ENCODE data around the gene TUBB.
"Not testable (repeated sequence)": the region's sequence is repeated elsewhere in the genome, so short reads cannot be mapped to it uniquely, and the experiment has no call there.

The TUBB gene

DNA sequence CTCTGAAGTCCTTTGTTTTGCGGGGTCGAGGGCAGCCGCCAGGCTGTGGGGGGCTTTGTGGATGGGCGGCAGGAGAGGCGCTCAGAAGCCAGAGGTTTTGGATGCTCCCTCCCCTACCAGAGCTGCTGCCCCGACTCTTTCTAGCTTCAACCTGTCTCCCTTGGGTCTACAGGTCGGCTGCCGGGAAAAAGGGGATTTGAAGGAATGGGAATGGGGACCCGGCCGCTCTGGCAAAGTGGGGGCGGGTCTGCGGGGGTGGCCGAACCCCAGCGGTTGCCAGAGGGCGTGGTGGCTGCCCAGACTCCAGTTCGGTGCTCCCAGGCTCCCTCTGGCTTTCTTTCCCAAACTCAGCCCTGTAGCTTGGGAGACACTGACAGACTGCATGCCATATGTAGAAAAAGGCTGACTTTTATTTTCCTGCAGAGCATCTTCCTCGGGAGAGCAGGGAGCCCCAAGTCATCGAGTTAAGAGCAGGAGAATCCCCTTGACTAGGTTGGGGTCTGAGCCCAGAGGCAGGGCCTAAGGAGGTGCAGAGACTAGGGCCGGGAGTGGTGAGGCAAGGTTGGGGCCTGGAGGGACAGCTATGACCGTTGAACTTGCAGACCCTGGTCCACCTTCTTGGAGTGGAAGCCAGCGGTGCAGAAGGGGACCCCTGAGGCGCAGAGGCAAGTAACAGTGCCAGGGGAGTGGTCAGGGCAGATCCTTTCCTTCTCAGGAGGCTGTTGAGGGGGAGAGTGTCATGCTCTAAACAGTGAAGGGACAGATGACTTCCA is 32.3 kb upstream of the TUBB start:
- no peak for DNase-seq (ENCODE audit: low read depth)

DNA sequence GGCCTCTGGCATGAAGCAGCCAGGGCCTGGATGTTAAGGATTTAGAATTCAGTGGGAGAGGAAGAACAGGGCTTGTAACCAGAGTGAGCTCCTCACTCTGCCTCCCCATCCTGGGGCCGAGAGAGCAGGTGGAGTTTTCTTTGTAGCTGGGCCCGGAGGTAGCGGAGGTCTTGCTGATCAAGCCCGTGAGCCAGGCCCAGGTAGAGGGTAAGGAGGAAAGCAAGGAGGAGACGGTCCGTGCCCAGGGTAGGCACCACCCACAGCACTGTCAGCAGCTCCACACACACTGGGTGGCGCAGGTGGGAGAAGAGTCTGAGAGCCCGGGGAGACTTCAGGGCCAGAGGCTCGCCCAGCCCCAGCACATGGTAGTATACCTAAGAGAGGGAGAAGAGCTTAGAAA is 31.6 kb upstream of the TUBB start:
- DNase-seq (ENCODE audit: low read depth), result no peak

DNA sequence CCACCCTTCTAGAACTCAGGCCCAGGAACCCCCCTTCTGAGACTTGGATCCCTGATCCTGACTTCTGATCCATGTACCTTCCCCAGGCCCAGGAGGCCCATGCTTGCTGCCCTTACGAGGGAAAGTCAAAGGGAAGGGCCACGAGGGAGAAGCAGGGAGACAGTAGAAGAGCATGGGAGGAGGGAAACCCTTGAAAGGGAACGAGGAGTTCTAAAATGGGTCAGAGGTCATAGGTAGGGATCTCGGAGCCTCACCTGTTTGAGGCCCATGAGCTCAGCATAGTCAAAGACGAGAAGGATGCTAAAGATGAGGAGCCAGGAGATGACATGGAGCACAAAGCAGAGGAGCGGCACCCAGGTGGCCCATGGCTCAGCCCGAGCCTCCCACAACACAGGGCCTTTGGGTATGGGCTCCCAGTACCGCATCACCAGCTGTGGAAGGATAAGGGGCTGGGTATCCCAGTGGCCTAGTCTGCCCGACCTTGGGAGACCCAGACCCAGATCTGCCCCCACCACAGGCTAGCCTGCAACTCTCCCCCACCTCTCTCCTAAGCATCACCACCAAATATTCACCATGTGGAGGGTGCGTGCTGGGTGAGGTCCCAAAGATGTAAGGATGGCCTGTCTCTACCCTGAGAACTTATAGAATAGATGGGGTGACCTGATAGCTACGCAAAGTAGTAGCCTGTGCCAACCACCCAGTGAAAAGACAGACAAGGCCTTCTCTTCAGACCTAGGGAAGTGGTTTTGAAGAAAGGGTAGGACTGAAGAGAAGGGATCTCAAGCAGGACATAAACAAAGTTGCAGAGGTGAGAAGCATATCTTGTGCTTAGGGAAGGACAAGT is 30.9 kb upstream of the TUBB start:
- DNase-seq (ENCODE audit: low read depth), result no peak

DNA sequence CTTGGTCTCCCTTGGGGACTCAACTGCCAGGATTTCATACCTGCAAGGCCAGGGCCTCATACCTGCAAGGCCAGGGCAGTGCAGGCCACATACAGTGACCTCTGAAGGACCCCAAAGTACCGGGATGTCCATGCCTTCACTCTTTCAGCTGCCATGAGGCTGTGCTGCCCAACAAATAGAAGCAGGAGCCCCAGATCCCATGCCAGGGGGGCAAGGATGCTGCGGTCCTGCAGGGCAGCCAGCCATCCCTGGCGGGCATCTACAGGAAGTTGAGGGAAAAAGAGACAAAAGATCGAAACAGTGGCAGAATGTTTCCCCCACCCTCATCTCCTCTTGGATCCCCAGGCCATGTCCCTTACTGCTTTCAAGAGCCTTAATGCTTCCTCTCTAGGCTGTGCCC is 30.2 kb upstream of the TUBB start:
- DNase-seq (ENCODE audit: low read depth), result no peak

DNA sequence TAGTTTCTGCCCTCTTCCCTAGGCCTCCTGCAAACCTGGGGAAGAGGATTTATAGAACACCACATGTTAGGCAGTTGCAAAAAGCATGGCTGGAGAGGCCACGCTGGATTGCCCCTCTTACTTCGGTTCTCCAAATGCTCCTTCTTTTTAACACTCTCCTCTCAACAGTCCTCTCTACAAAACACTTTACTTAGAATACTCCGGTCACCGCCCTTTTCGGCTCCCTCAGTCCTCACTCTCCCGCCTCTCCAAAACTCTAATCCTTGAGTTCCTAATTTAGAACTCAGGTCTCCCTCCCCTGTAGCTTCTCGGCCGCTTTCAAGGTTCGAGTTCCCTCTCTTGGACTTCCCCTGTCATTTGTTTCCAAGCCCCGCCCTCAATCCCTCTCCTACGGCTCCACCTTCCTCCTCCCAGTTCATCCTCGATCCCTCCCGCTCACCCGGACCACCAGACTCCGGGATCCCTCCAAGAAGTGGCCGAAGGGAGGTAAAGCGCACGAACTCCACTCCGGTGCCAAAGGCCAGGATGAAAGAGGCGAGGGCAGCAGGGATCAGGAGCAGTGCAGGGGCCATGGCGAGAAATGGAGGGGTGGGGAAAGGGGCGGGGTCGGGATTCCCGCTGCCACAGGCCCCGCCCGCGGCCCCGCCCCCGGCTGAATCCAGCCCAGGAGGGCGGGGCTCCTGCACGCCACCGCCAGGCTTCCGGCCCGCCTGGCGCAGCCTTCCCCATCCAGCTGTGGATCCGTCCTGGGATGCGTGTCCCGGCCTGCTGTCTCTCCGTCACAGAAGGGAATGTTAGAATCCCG is 29.5 kb upstream of the TUBB start, which contains the start of gene NRM:
Gene NRM, minus strand, starts transcription at position 582 of the 805 bp plus-strand sequence. Its CDS starts 10 bp downstream, at position 572.
- peak; percentile 77 for DNase-seq (ENCODE audit: low read depth)

DNA sequence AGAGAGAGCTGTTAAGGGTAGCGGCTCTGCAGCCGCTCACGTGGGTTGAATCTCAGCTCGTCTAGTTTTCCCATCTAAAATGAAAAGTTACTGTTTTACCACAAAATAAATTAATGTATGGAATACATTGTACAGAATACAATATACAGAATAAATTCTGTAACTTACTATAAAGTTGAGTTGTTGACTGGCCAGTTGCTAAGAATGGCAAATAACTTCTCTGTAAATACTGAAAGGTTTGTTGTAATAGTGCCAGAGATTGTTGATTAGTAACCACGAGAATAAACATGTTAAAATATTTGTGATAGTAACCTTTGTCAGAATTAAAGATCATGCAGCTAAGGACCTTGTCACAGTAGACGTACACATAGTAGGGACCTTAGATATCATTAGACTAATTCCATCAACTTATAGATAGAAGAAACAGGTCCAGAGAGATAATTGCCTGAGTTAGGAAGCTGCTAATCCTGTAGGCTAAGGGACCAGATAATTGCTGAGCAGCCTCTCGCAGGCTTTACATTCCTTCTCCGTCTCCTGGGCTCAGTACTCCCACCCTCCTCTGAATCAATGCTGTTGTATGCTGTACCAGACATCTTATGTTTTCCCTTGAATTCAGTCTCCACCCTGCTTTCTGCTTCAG is 28.8 kb upstream of the TUBB start:
- no peak for DNase-seq (ENCODE audit: low read depth)

DNA sequence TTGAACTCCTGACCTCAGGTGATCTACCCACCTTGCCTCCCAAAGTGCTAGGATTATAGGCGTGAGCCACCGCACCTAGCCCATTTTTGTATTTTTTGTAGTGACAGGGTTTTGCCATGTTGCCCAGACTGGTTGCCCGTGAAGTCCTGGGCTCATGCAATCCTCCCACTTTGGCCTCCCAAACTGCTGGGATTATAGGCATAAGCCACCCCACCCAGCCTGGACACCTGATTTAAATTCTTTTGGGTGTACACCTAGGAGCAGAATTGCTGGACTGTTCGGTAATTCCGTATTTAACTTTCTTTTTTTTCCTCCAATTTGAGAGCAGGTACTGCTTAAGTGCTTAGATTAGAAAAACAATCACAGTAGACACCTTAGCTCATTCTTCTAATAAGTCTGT is 23.7 kb upstream of the TUBB start:
- no peak for DNase-seq (ENCODE audit: low read depth)

DNA sequence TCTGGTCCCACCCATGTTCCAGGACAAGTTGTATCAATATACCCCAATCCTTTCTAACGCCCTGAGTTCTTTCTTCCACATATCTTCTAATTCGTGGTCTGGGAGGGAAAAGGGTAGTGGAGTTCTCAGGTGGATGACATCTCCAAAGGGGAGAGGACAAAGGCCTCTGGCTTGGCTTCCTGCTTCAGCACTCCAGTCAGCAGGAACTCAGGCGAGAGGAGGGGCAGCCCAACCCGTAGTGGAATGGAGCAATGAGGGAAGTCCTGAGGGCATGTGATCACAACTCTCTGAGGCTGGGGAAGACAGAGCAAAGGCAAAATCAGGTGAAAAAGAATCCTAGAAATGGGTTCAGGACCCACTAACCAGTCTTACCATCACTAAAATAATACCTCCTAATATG is 19.8 kb upstream of the TUBB start:
- no peak for DNase-seq (ENCODE audit: low read depth)

DNA sequence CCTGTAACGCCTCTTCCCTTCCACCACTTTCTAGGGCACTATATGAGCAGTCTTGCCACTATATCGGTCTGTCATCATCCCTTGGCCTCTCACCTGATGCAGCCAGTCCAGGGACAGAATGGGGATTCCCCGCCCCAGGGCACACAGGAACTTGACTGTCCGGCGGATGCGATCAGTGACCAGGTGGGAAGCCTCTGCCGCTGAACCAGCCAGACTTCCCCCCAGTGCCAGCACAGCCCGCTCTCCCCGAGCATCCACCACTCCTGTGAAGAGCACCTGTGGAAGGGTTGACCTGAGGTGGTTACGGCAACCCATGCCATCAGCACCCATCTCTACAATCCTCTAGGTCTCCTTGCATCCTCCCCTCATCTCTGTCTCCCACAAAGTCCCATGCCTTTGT is 17.1 kb upstream of the TUBB start:
- no peak for DNase-seq (ENCODE audit: low read depth)

DNA sequence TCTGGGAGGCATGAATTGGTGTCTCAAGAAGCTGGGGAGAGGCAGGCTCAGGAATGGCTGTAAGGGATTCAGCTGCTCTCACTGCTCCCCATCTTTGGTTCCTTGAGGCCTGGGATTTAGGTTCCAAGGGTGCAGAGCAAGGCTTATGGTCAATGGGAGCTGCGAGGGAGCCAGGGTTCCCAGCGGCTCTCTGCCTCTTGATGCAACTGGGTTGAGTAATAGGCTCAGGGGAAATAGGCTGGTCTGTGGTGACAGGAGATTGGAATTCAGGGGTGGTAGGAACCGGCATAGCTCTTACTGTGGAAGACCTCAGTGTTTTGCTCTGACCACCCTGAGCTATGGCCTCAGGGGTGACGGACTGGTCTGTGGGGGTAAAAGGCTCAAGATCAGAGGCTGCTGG is 16.3 kb upstream of the TUBB start:
- no peak for DNase-seq (ENCODE audit: low read depth)

DNA sequence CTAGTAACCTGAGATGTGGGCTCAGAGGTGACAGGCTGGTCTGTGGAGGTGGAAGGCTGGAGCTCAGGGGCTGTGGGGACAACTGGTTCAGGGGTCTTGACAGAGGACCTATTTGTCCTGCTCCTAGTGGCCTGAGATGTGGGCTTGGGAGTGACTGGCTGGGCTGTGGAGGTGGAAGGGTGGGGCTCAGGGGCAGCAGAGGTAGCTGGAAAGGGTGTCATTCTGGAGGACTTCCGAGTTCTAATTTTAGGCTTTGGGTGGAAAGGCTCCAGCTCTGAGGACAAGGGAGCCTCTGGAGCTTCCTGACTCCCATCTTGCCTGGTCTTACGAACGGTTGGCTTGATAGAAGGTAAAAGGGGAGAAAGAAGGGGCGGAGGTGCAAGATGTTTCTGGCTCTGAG is 14.5 kb upstream of the TUBB start:
- no peak for DNase-seq (ENCODE audit: low read depth)

DNA sequence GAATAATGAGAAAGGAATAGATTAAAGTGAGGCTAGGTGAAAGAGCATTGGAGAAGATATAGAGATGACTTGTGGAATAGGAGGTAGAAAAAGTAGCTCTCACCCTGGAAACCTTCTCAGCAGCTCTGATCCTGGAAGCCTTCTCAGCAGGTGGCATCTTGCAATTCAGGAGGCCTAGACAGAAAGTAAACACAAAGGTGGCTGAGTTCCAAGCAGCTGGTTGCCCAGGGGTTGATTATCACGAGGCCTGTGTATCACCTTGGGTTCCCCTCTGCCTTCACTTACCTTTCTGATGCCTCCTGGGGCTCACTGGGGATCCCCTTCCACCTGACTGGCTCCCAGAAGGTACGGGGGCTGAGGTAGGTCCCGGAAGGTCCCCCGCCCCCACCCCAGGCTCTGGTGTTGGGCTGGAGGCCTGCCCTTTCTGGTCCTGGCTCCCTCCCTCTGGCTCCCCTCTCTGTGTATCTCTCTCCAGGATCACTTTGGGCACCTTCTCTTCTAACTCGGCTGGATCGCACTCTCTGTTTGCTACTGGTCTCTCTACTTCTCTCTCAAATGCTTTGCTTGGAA is 12.8 kb upstream of the TUBB start:
- no peak for DNase-seq (ENCODE audit: low read depth)

DNA sequence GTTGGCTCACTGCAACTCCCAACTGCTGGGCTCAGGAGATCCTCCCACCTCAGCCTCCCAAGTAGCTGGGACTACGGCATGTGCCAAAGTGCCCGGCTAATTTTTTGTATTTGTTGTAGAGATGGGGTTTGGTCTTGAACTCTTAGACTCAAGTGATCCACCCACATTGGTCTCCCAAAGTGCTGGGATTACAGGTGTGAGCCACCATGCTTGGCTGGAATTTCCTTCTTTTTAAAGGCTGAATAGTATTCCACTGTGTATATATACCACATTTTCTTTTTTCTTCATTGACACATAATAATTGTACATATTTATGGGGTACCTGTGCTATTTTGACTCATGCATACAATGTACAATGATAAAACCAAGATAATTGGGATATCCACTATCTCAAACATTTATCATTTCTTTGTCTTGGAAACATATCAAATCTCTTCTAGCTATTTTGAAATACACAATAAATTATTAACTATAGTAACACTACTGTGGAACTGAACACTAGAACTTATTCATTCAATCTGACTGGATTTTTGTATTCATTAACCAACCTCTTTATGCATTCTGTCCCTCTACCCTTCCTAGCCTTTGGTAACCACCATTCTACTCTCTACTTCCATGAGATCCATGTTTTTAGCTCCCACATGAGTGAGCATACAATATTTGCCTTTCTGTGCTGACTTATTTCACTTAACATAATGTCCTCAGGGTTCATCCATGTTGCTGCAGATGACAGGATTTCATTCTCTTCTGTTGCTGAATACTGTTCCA is 10.9 kb upstream of the TUBB start:
- no peak for DNase-seq (ENCODE audit: low read depth)

DNA sequence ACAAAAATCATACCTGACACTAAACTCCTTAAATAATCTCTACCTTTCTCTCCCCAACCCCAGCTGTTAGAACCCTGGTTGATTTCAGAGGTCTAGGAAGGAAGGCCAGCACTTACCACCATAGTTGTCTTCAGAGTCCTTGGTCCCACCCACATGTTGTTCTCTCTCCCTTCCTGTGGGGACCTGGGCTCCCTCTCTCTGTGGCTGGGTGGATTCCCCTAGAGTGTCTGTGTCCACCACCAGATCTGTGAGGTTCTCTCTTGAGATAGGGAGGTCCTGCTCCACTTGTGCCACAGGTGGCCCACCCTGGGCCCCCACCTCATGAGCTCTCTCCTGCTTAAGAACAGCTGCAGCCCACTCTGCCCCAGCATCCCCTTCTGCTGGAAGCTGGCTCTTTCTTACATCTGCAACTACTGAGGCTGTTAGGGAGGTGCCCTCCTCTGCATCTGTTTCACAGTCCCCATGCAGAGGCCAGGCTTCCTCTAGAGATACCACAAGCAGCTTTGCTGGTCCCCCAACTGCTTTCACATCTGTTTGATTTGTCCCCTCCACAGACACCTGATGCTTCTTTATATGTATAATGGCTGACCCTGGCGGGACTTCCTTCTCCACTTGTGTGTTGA is 8.3 kb upstream of the TUBB start:
- no peak for DNase-seq (ENCODE audit: low read depth)

DNA sequence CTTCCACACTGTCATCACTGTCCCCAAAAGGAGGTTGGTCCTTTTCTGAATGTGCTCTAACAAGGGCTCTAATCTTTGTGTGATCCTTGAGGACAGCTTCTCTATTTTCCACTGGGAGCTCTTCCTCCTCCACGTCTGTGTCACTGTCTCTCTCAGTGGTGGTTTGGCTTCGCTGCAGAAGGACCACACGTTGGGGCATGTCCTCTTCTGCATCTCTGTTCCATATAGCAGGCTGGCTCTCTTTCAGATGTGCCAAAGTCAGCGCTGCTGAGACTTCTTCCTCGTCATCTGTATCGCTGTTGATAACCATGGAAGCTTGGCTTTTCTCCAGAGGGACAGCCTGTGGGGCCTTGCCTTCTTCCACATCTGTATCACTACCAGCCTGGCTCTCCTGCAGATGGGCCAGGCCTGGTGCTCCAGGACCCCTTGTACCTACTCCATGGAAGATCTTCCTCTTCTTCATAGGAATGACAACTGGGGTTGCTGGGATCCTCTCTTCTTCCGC is 7.7 kb upstream of the TUBB start:
- no peak for DNase-seq (ENCODE audit: low read depth)

DNA sequence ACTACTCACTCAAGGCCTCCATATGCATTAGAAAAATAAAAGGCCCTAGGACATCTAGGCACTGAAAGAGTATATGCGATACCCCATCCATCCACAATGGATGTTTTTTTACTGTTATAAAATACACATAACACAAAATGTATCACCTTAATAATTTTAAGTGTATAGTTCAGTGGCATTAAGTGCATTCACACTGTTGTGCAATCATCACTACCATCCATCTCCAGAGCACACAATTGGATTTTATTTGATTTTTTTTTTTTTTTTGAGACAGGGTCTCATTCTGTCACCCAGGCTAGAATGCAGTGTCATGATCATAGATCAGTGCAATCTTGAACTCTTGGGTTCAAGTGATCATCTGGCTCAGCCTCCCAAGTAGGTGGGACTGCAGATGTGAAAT is 5.9 kb upstream of the TUBB start:
- DNase-seq (ENCODE audit: low read depth), result no peak

DNA sequence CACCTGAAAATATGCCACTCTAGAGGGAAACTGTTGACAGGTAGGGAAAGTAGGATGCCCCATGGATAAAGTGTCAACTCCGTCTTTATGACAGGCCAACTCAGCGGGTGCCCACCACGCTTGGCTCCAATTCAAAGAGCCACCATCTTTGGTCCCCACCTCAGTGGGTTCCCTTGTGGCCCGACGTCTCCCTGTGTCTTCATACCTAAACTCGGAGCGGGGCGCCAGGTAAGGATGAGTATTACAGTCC is 3.3 kb upstream of the TUBB start:
- DNase-seq (ENCODE audit: low read depth), result no peak

DNA sequence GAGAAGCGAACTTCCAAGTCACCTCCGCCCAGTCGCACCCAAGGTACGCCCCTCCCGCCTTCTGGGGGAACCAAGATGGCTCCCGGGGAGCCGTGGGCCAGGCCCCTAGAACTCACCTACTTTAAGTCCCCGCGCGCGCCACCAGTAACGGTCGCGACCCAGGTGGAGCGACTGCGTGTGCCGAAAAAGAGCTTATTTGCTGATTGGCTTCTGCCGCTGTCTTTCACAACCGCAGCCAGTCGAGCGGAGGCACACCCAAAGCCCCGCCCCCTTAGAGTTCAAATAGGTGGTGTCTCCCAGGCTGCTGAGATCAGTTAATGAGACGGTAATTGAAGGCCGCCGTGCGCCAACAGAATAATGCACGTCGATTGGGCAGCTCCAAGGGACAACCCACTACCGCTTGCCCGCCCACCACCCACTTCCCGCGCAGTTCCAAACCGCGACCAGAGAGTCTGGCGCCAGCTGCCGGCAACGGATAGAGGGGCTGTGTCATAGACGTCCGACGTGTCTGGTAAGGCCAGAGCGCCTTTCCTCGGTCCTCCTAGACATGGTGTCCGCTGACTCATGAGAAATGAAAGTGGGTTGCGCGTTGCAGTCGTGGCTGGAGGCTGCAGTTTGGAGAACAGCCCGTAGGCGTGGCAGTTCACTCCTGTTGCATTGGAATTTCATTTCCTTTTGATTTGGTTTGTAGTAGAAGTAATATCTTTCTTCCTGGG is 2.9 kb upstream of the TUBB start, which contains the start of gene MDC1:
Gene MDC1, minus strand, starts transcription at position 153 of the 716 bp plus-strand sequence. CDS start 2,106 bp downstream, outside the sequence.
- DNase-seq (ENCODE audit: low read depth), result peak; percentile 98

DNA sequence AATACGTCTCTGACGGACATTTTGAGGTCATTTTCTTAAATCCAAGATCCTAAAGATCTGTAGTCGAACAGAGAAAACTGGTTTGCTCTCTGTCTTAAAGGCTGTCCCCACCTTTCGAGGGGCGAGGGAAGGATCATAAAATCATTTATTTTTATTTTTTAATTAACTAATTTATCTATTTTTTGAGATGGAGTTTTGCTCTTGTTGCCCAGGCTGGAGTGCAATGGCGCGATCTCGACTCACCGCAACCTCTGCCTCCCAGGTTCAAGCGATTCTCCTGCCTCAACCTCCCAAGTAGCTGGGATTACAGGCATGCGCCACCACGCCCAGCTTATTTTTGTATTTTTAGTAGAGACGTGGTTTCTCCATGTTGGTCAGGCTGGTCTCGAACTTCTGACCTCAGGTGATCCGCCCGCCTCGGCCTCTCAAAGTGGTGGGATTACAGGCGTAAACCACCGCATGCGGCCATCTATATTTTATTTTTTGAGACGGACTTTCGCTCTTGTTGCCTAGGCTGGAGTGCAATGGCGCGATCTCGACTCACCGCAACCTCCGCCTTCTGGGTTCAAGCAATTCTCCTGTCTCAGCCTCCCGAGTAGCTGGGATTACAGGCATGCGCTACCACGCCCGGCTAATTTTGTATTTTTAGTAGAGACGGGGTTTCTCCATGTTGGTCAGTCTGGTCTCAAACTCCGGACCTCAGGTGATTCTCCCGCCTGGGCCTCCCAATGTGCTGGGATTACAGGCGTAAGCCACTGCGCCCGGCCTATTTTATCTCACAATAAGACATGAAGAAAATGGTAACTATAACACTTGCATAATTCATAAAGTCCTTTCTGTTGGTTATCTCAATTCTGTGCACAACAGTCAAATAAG is 2.1 kb upstream of the TUBB start:
- DNase-seq (ENCODE audit: low read depth), result not testable (repeated sequence)
